Keratinocyte (primary cell): ENCODE data around the gene EIF2S1. TPM values are rescaled to one million over a fixed set of nuclear protein-coding genes. Genes with fewer than 3 reads are reported as not detected.

Experiments
- DNase-seq: peaks from one replicate; pipeline ENCODE4 v3.0.0-alpha.2; 2011; ENCODE audit warnings: low read depth, missing footprints, low spot score
- FAIRE-seq: peaks from 2 replicates; lab custom pipeline; 2011; peaks lifted over from hg19 to GRCh38; lab: Jason Lieb, UNC
- H2AFZ ChIP-seq: 2 replicates; pipeline ENCODE4 v1.6.0; 2012; ENCODE audit warnings: low read length, control low read depth, inconsistent platforms; ENCODE audit not compliant: control insufficient read depth
- H3K27ac ChIP-seq: 2 replicates; pipeline ENCODE4 v1.5.1; 2011; ENCODE audit warnings: low read length; ENCODE audit not compliant: control insufficient read depth, insufficient read depth
- H3K27me3 ChIP-seq: 3 replicates; pipeline ENCODE4 v1.6.0; 2011; ENCODE audit warnings: low read length; ENCODE audit not compliant: control insufficient read depth, insufficient read depth; ENCODE audit errors: extremely low read depth
- H3K36me3 ChIP-seq, 2 experiments: 2 replicates in 1 of 2; 3 replicates in 1 of 2; pipeline ENCODE4 v1.5.1; 2011; ENCODE audit warnings: low read length in 2 of 2, mild to moderate bottlenecking in 1 of 2; ENCODE audit not compliant: control insufficient read depth in 2 of 2, insufficient read depth in 2 of 2; ENCODE audit errors: extremely low read depth in 1 of 2
- H3K4me1 ChIP-seq: 3 replicates; pipeline ENCODE4 v1.5.1; 2011; ENCODE audit warnings: low read length; ENCODE audit not compliant: control insufficient read depth, insufficient read depth; ENCODE audit errors: extremely low read depth
- H3K4me2 ChIP-seq: 3 replicates; pipeline ENCODE4 v1.6.0; 2011; ENCODE audit warnings: low read depth, low read length; ENCODE audit not compliant: control insufficient read depth, insufficient read depth; ENCODE audit errors: extremely low read depth
- H3K4me3 ChIP-seq, 3 experiments: fragments of 200-600 bp in 1 of 3; sonication (generic) in 1 of 3; 2 replicates in 2 of 3; 3 replicates in 1 of 3; pipeline ENCODE4 v1.5.1; 2011 to 2016; ENCODE audit warnings: low read length in 3 of 3, mild to moderate bottlenecking in 3 of 3, control low read depth in 2 of 3, inconsistent platforms in 1 of 3, low read depth in 1 of 3, mixed read lengths in 1 of 3, mixed run types in 1 of 3, moderate library complexity in 1 of 3; ENCODE audit not compliant: control insufficient read depth in 2 of 3, insufficient read depth in 2 of 3; ENCODE audit errors: extremely low read depth in 1 of 3
- H3K79me2 ChIP-seq: 2 replicates; pipeline ENCODE4 v1.6.0; 2012; ENCODE audit warnings: low read length; ENCODE audit not compliant: control insufficient read depth, insufficient read depth
- H3K9ac ChIP-seq: 3 replicates; pipeline ENCODE4 v1.6.0; 2011; ENCODE audit warnings: low read length; ENCODE audit not compliant: control insufficient read depth, insufficient read depth; ENCODE audit errors: extremely low read depth
- H3K9me1 ChIP-seq: 3 replicates; pipeline ENCODE4 v1.6.0; 2011; ENCODE audit warnings: low read length; ENCODE audit not compliant: control insufficient read depth, insufficient read depth; ENCODE audit errors: extremely low read depth
- H3K9me3 ChIP-seq: 2 replicates; pipeline ENCODE4 v1.5.1; 2012; ENCODE audit warnings: low read depth, low read length; ENCODE audit not compliant: control insufficient read depth
- H4K20me1 ChIP-seq: 3 replicates; pipeline ENCODE4 v1.6.0; 2011; ENCODE audit warnings: low read length; ENCODE audit not compliant: control insufficient read depth, insufficient read depth; ENCODE audit errors: extremely low read depth
- EZH2 ChIP-seq: IDR thresholded peaks from one replicate; pipeline ENCODE4 v1.6.1; 2012; ENCODE audit warnings: inconsistent platforms, mild to moderate bottlenecking, low read length, moderate library complexity
- dilution Hi-C: fragments of 300-500 bp; cut with MboI; formaldehyde crosslinking; loops from one replicate; pipeline ENCODE4 v1.7.0; 2020; ENCODE audit warnings: low sequenced_read_pairs; ENCODE audit not compliant: extremely low pct_ligation_motif_present
- polyA plus RNA-seq, 5 experiments: library from polyadenylated mRNA; depleted of rRNA in 3 of 5; stranded (reverse) in 3 of 5; stranded (forward) in 1 of 5; unstranded in 1 of 5; fragments of >200 nt; gene quantifications; 1 replicate in 1 of 5; 2 replicates in 3 of 5; 3 replicates in 1 of 5; pipeline versions ENCODE4 v1.2.1 to v1.2.3, GENCODE V29; 2011 to 2012; ENCODE audit warnings: missing spikeins in 2 of 5, low read depth in 1 of 5, low replicate concordance in 1 of 5
- TF ChIP-seq, protein P1 (sequence below), 3 experiments: IDR thresholded peaks in 1 of 3; conservative IDR thresholded peaks in 1 of 3; optimal IDR thresholded peaks in 1 of 3; 2 replicates in 2 of 3; 3 replicates in 1 of 3; pipeline versions ENCODE3 to v1.5.1; 2011; ENCODE audit warnings: low read length in 3 of 3, mild to moderate bottlenecking in 3 of 3, moderate library complexity in 2 of 3, control low read depth in 1 of 3, inconsistent platforms in 1 of 3; ENCODE audit not compliant: insufficient read depth in 2 of 3; ENCODE audit errors: extremely low read depth in 1 of 3

Gene EIF2S1
- polyA plus RNA-seq, 1 donor (not counting 4 experiments of a cell fraction or from before 2014, with no cell fraction given), result 294 TPM

- H3K4me3 ChIP-seq, result no peak overlapping the region
- DNase-seq (no peak), FAIRE-seq (no peak)
- H3K4me1 ChIP-seq, result peaks cover 22% of the 10 kb centered on the region
- peaks cover 11 to 40% of the 10 kb centered on the region in 2 experiments for H3K36me3 ChIP-seq
- TF ChIP-seq EZH2, result no peak
- TF ChIP-seq, protein P1, sequence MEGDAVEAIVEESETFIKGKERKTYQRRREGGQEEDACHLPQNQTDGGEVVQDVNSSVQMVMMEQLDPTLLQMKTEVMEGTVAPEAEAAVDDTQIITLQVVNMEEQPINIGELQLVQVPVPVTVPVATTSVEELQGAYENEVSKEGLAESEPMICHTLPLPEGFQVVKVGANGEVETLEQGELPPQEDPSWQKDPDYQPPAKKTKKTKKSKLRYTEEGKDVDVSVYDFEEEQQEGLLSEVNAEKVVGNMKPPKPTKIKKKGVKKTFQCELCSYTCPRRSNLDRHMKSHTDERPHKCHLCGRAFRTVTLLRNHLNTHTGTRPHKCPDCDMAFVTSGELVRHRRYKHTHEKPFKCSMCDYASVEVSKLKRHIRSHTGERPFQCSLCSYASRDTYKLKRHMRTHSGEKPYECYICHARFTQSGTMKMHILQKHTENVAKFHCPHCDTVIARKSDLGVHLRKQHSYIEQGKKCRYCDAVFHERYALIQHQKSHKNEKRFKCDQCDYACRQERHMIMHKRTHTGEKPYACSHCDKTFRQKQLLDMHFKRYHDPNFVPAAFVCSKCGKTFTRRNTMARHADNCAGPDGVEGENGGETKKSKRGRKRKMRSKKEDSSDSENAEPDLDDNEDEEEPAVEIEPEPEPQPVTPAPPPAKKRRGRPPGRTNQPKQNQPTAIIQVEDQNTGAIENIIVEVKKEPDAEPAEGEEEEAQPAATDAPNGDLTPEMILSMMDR (optimal IDR thresholded peaks at IDR 0.05 in 1 of 3, IDR thresholded peaks at IDR 0.05 in 1 of 3, conservative IDR thresholded peaks at IDR 0.05 in 1 of 3; ENCODE audit: extremely low read depth in 1 of 3, insufficient read depth in 2 of 3, low read length in 3 of 3), result no peak
- H3K9ac ChIP-seq, result no peak overlapping the region
- H4K20me1 ChIP-seq, result peaks cover 11% of the 10 kb centered on the region
- dilution Hi-C loops, result no loop called here
- peaks cover 2% of the 10 kb centered on the region for H3K9me1 ChIP-seq
- H2AFZ ChIP-seq, result no peak overlapping the region
- H3K27ac ChIP-seq, result no peak overlapping the region
- H3K9me3 ChIP-seq, result no peaks in the 10 kb centered on the region
- peaks cover 81% of the 10 kb centered on the region for H3K79me2 ChIP-seq
- no peak overlapping the region for H3K4me2 ChIP-seq
- H3K27me3 ChIP-seq, result no peaks in the 10 kb centered on the region
Observed at GRCh38 chr14:67365476-67365875, 5.3 kb downstream of the EIF2S1 start.

- DNase-seq, result no peak
- no peak overlapping the region for H3K9ac ChIP-seq
- no peaks in the 10 kb centered on the region for H3K9me3 ChIP-seq
- no peak overlapping the region for H3K4me2 ChIP-seq
- H4K20me1 ChIP-seq, result peaks cover 10% of the 10 kb centered on the region
- H3K79me2 ChIP-seq, result peaks cover 64% of the 10 kb centered on the region
- H3K27ac ChIP-seq, result peak overlapping the region; percentile 20
- TF ChIP-seq, protein P1 (optimal IDR thresholded peaks at IDR 0.05 in 1 of 3, IDR thresholded peaks at IDR 0.05 in 1 of 3, conservative IDR thresholded peaks at IDR 0.05 in 1 of 3; ENCODE audit: extremely low read depth in 1 of 3, insufficient read depth in 2 of 3, low read length in 3 of 3), result no peak
- no peak for TF ChIP-seq EZH2
- H3K27me3 ChIP-seq, result no peaks in the 10 kb centered on the region
- no peak overlapping the region for H3K4me3 ChIP-seq
- no peaks in the 10 kb centered on the region for H3K4me1 ChIP-seq
- no peaks in the 10 kb centered on the region for H3K9me1 ChIP-seq
- peaks cover 14 to 27% of the 10 kb centered on the region in 2 experiments for H3K36me3 ChIP-seq
- dilution Hi-C loops, result no loop called here
- no peak overlapping the region for H2AFZ ChIP-seq
- no peak for FAIRE-seq
Observed at GRCh38 chr14:67370830-67371229, 10.7 kb downstream of the EIF2S1 start.
